GM15510 (cell line): ENCODE measurements around the gene PITX2.

ENCODE experiments used
- POLR2A ChIP-seq: IDR thresholded peaks from 3 replicates; pipeline ENCODE4 v1.6.1; 2011; ENCODE audit warnings: borderline replicate concordance; ENCODE audit not compliant: insufficient read length; ENCODE audit errors: extremely low read depth

The PITX2 gene

DNA sequence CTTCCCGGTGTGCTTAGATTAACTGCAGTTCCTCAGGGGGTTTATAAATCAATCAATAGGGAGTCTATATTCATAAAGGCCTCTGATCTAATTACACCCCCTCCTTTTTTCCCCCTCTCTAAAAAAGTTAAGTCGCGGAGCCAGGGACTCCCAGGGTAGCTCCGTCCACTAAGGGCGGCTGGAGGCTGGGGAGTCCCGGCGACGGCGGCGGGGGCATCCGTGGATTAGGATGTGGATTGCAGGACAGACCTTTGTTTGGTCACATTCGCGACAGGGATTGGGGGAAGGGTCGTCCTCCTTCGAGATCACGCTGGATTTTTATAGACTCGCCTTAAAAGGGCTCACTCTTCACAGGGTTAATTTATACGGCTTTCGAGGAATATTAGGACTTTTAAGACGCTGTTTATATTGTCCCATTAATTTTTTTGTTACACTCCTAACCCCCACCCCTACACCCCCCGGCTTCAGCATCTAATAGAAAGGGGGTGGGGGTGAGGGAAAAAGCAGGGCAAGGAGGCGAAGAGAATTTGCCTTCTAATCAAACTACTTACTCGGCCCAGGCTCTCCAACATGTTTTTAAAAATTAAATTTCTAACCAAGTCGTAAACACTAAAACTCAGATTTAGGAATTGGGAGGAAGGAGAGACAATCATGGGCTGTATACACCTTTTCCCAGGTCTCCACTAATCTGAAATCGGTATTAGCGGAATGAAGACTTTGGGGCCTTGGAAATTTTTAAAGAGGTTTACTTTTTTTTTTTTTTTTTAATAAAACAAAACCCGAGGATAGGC, 8.5 kb downstream of the PITX2 start:
- TF ChIP-seq POLR2A = no peak

DNA sequence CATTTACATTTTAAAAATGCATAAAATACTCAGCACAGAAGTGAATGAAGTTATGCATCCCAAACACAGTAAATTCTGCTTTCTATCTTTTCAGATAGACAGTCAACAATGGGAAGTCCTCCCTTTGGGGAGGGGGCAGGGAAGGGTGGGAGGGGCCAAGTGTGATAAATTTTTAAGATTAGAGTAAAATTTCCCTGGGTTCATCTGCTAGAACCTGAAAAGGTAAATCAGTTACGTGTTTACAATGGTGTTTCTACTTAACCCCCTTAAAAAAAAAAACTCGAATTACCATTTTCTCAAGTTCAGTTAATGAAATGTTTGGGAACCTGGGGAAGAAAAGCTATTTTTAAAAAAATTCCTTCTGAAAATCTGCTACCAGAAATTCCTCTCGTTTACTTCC, 9.1 kb downstream of the PITX2 start:
- no peak for TF ChIP-seq POLR2A

GRCh38 chr4:110612631-110613269, 10.1 kb downstream of the PITX2 start:
- no peak for TF ChIP-seq POLR2A

DNA sequence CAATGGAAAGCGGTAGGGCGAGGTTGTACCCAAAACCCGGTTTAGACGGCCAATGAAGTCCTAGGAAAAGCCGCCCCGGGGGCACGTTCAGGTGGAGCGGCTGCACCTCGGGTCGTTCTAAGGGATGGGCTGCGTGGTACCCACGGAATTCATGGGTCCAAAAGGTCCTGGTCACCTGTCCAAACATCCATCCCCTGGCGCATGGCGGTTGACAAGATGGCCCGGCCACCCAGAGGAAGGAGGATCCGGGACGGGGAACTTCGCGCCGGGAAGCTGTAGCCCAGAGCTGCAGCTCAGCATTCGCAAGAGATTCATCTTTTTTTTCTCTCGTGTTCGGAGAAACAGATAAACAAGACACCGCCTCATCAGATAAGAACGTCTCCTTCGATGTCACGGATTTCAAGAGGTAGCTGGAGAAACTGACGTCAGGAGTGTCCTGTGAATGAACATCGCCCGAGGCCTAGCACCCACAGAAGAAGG, 10.9 kb downstream of the PITX2 start:
- no peak for TF ChIP-seq POLR2A

- TF ChIP-seq POLR2A = no peak
Observed at GRCh38 chr4:110610940-110611831, 11.7 kb downstream of the PITX2 start.

DNA sequence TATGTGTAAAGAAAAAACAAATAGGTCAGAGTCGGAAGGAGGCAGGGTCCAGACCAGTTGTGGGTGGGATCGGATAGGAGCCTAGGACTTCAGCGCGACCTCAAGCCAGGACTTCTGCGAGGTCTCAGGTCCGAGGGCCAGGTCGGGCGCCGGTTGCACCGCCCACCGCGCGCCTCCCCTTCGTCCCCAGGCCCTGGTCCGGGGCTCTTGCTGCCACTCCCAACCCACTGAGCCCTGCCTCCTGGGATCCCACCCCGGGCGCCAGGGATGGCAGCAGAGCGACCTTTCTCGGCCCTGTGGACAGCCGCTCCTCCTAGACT, 12.3 kb downstream of the PITX2 start:
- no peak for TF ChIP-seq POLR2A

GRCh38 chr4:110609044-110609750, 13.7 kb downstream of the PITX2 start:
- no peak for TF ChIP-seq POLR2A

GRCh38 chr4:110605077-110605476, 17.8 kb downstream of the PITX2 start:
- TF ChIP-seq POLR2A = no peak

DNA sequence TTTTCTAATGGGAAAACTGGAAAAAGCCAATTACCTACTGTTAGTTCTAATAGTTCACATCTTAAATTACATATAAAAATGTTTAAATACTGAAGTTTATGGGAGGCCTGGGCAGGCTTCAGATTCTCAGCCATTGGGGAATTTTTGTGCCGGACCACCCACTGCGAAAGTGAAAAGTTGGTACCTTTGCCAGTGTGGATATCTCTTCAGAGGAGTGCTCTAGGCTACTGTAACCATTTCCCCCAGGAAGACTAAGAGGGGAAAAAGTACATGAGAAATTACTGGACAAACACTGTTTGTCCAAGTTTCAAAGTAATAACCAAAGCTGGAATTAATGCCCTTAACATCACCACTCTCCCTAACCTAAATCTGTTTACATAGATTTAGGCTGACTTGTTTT, 20.8 kb downstream of the PITX2 start:
- TF ChIP-seq POLR2A = no peak

DNA sequence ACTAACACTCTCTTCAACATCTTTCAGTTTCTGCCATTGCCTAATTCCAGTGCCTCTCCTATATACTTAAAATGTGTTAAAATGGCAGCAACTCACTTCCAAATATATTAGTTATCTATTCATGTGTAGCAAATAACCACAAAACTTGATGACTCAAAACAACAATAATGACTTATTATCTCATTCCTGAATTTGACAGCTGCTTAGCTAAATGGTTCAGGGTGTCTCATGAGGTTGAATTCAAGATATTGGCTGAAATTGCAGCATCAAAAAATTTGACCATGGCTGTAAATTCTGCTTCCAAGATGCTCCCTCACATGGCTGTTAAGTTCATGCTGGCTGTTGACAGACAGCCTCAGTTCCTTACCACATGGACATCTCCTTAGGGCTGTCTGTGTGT, 25.3 kb downstream of the PITX2 start:
- TF ChIP-seq POLR2A = no peak

- no peak for TF ChIP-seq POLR2A
Observed at GRCh38 chr4:110596431-110596830, 26.4 kb downstream of the PITX2 start.

GRCh38 chr4:110595583-110595982, 27.3 kb downstream of the PITX2 start:
- TF ChIP-seq POLR2A = no peak

DNA sequence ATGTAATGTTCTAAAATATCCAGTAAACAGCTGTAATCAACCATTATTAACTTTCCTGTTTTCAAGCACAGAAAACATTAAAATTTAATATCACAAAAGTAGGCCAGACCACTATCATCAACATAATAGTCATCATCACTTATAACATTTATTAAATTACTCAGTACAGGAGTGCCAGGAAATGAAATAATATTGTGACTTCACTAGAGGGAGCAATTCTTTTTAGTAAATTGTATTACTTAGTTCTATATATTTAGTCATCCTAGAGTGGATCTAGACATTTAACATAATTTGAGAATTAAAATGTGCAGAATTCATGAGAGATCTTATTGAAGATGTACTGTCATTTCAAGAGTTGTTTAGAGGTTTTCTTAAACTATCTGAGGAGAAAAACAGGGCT, 33.6 kb downstream of the PITX2 start:
- no peak for TF ChIP-seq POLR2A

DNA sequence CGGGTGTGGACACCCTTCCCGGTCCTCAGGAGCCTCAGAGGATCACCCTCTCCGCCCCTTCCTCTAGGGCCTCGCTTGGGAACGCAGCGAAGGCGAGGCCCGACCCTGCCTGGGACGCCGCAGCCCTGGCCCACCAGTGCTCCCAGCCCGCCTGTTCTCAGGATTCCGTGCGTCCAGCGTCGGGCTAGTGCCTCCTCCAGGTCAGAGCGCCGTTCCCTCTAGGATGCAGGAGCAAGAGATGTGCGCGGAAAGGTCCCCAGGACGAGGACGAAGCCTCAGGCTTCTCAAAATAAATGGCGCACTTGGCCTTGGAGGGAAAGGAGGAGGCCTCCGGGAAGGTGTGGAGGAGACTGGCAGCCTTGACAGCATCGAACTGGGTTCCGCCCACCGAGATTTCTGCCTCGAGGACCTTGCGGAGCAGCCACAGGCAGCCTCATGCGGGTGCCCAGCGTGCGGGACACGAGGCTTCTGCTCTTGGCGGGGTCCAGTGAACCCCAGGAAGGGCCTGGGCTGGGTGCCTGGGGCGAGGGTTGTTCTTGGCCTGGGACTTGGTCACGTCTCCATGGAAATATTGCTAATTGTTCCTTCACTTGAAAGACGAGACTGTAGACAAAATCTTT, 35.1 kb downstream of the PITX2 start:
- TF ChIP-seq POLR2A = no peak

GRCh38 chr4:110586131-110586850, 36.6 kb downstream of the PITX2 start:
- TF ChIP-seq POLR2A = no peak
